ENCODE results near the gene MIGA2.
A peak's percentile ranks its signal among the peaks of the same experiment; 100 is the strongest.

Gene MIGA2

DNA sequence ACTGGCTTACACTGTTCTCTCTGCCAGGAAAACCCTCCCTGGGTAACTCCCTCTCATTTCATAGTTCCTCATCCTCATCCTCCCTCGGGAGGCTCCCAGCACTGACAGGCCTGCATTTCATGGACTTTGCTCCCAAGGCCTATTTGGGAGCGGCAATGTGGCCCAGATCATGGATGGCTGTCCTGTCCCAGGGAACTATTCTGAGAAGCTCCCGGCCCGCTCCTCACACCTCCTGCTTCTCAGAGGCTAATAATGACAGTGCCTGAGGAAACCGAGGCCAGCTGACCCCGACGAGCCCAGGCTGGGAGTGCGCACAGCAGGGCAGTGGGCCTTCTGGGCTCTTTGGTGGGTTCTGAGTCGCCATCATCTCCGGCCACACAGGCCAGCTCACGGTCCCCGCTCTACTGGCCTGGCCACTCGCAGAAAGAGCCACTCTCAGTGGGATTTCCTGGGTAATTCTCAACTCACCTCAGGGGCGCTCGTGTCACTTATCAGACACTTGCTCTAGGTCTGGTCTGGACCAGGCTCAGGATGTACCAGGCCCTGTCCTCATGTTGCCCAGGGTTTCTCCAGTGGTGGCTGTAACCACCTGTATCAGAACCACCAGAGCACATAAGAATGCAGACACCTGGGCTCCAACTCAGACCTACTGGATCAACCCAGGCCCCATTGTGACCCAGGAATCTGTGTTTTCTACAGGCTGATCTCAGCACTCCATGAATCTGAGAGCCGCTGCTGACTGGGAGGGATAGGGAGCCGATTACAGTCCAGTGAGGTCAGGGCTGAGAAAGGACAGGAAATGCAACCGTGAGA lies 42.5 kb downstream of the MIGA2 start:
- Histone ChIP-seq H3K4me1 (peaks cover 4% of the 10 kb centered on the region), H3K4me3 (ENCODE audit: low read depth, low read length) (no peak overlapping the region), H3K27me3 (ENCODE audit: control insufficient read depth, insufficient read depth, low read length) (no peaks in the 10 kb centered on the region), H3K27ac (no peak overlapping the region), H3K9ac (no peak overlapping the region), H3K79me2 (peaks cover 5% of the 10 kb centered on the region), H3K9me3 (ENCODE audit: control insufficient read depth, low read length) (no peaks in the 10 kb centered on the region), H3K4me2 (ENCODE audit: low read length) (no peak overlapping the region), H2AFZ (no peak overlapping the region), H3K36me3 (ENCODE audit: control insufficient read depth, insufficient read depth, low read length) (no peaks in the 10 kb centered on the region)
- TF ChIP-seq, protein P1, sequence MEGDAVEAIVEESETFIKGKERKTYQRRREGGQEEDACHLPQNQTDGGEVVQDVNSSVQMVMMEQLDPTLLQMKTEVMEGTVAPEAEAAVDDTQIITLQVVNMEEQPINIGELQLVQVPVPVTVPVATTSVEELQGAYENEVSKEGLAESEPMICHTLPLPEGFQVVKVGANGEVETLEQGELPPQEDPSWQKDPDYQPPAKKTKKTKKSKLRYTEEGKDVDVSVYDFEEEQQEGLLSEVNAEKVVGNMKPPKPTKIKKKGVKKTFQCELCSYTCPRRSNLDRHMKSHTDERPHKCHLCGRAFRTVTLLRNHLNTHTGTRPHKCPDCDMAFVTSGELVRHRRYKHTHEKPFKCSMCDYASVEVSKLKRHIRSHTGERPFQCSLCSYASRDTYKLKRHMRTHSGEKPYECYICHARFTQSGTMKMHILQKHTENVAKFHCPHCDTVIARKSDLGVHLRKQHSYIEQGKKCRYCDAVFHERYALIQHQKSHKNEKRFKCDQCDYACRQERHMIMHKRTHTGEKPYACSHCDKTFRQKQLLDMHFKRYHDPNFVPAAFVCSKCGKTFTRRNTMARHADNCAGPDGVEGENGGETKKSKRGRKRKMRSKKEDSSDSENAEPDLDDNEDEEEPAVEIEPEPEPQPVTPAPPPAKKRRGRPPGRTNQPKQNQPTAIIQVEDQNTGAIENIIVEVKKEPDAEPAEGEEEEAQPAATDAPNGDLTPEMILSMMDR (IDR thresholded peaks at IDR 0.05): no peak

DNA sequence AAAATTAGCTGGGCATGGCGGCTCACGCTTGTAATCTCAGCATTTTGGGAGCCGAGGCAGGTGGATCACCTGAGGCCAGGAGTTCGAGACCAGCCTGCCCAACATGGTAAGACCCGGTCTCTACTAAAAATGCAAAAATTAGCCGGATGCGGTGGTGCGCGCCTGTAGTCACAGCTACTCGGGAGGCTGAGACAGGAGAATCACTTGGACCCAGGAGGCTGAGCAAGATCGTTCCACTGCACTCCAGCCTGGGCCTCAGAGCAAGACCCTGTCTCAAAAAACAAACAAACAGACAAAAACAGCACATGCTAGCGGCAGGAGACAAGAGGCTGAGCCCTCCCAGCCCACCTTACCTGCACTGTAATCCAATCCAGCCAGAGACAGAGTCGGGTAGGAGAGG lies 43.4 kb downstream of the MIGA2 start:
- Histone ChIP-seq H3K9ac (no peak overlapping the region), H2AFZ (no peak overlapping the region), H3K79me2 (peaks cover 5% of the 10 kb centered on the region), H3K9me3 (ENCODE audit: control insufficient read depth, low read length) (no peaks in the 10 kb centered on the region), H3K27ac (no peak overlapping the region), H3K4me1 (peaks cover 4% of the 10 kb centered on the region), H3K27me3 (ENCODE audit: control insufficient read depth, insufficient read depth, low read length) (no peaks in the 10 kb centered on the region), H3K4me2 (ENCODE audit: low read length) (no peak overlapping the region), H3K36me3 (ENCODE audit: control insufficient read depth, insufficient read depth, low read length) (no peaks in the 10 kb centered on the region), H3K4me3 (ENCODE audit: low read depth, low read length) (no peak overlapping the region)
- TF ChIP-seq, protein P1 (IDR thresholded peaks at IDR 0.05): no peak

DNA sequence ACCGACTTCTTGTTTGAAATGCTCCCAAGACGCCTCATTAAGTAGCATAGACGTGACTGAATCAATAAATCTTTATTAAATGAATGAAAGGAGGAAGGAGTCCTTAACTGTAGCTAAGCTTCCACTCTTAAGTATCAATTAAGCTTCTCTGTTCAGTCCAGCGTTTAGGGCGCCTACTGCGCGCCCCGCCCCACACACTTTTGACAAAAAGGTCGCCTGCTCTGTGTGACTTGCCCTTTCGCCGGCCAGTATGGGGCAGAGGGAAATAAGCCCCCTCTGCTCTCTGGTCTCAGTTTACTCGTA lies 43.8 kb downstream of the MIGA2 start:
- Histone ChIP-seq H3K9me3 (ENCODE audit: control insufficient read depth, low read length) (no peaks in the 10 kb centered on the region), H2AFZ (peak overlapping the region; percentile 83), H3K27ac (no peak overlapping the region), H3K4me2 (ENCODE audit: low read length) (peak overlapping the region; percentile 79), H3K36me3 (ENCODE audit: control insufficient read depth, insufficient read depth, low read length) (no peaks in the 10 kb centered on the region), H3K79me2 (peaks cover 5% of the 10 kb centered on the region), H3K4me3 (ENCODE audit: low read depth, low read length) (peak overlapping the region; percentile 66), H3K9ac (no peak overlapping the region), H3K4me1 (peaks cover 4% of the 10 kb centered on the region), H3K27me3 (ENCODE audit: control insufficient read depth, insufficient read depth, low read length) (no peaks in the 10 kb centered on the region)
- TF ChIP-seq, protein P1 (IDR thresholded peaks at IDR 0.05): no peak

DNA sequence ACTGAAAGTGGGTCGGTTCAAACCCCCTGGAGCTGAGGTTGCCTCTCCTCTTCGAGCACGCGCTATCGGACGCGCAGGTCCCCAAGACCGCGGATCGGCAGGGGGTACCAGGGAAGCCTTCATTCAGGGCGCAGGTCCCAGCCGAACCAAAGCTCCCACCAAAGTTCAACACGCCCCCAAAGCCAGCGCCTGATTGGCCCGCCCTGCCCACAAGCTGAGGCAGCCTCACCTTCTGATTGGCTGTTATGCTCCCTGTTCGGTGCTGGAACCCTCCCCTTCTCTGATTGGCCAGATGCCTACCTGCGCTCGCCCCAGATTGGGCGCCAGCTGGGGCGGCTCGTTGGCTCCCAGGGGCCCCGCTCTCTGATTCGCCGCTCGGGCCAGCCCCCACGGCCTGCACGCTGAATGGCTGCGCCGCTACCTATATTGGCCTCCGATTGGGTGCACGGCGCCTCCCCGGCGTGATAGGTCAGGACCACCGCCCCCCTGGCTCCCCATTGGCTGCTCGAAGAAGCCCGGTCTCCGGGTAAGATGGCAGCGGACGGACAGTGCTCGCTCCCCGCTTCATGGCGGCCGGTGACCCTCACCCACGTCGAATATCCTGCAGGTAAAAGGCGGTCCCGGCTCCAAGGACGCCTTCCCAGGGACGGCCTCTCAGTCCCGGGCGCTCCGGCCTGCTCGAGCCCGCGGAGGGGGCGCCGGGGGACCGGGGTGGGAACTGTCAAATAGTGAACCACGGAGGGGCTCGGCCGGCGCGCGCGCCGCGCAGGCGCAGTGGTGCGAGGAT lies 44.4 kb downstream of the MIGA2 start, which contains the start of gene DOLPP1:
DOLPP1 (plus strand) TSS at position 511 of the 787 bp plus-strand sequence; CDS start at position 532, 21 bp downstream.
- Histone ChIP-seq H3K27ac (peak within 1 kb of the TSS; percentile 51), H3K27me3 (ENCODE audit: control insufficient read depth, insufficient read depth, low read length) (no peaks in the 10 kb centered on the region), H2AFZ (peak within 1 kb of the TSS; percentile 85), H3K4me1 (peaks cover 4% of the 10 kb centered on the region), H3K4me3 (ENCODE audit: low read depth, low read length) (peak within 1 kb of the TSS; percentile 94), H3K9me3 (ENCODE audit: control insufficient read depth, low read length) (no peaks in the 10 kb centered on the region), H3K79me2 (peaks cover 5% of the 10 kb centered on the region), H3K9ac (no peak within 1 kb of the TSS), H3K4me2 (ENCODE audit: low read length) (peak within 1 kb of the TSS; percentile 98), H3K36me3 (ENCODE audit: control insufficient read depth, insufficient read depth, low read length) (no peaks in the 10 kb centered on the region)
- TF ChIP-seq, protein P1 (IDR thresholded peaks at IDR 0.05): no peak
